HEK293 (cell line): ENCODE measurements around the gene VN1R2.

Experiments used
- CTCF ChIP-seq: fragments of 450-650 bp; formaldehyde crosslinking; IDR thresholded peaks from 2 replicates; pipeline ENCODE4 v1.5.1; 2016; ENCODE audit warnings: missing biosample characterization, missing genetic modification characterization
- ZNF175 ChIP-seq: fragments of 450-650 bp; formaldehyde crosslinking; IDR thresholded peaks from 2 replicates; pipeline ENCODE4 v1.5.1; 2016; ENCODE audit warnings: missing biosample characterization, missing genetic modification characterization
- ZNF24 ChIP-seq: fragments of 450-650 bp; formaldehyde crosslinking; IDR thresholded peaks from 2 replicates; pipeline ENCODE4 v1.5.1; 2016; ENCODE audit warnings: missing biosample characterization, missing genetic modification characterization

- TF ChIP-seq CTCF (tag by site-specific recombination), result no peak
- TF ChIP-seq ZNF24, result no peak
- TF ChIP-seq ZNF175, result no peak
Measured at GRCh38 chr19:53212703-53213320, 45.3 kb upstream of the VN1R2 start.
